ENCODE results near the gene CWC27.

The CWC27 gene

GRCh38 chr5:65067147-65067506 is 298.4 kb downstream of the CWC27 start:
- DNase-seq (ENCODE audit: extremely low read depth, insufficient read length): no peak
- TF ChIP-seq CTCF (IDR thresholded peaks at IDR 0.05; ENCODE audit: insufficient read depth, low read length, poor library complexity, severe bottlenecking): no peak
- H3K27me3 ChIP-seq (replicated peaks; ENCODE audit: control insufficient read depth, insufficient read depth, low read length): no peaks in the 10 kb centered on the region
- no peak overlapping the region for H3K4me3 ChIP-seq (replicated peaks; ENCODE audit: low read depth, low read length)
- H3K36me3 ChIP-seq (ENCODE audit: control insufficient read depth, insufficient read depth, low read length): no peaks in the 10 kb centered on the region
